Right ventricle myocardium inferior (tissue), 1 donor: Measurements from ENCODE around the gene PHPT1. TPM values are rescaled to one million over a fixed set of nuclear protein-coding genes. Genes with fewer than 3 reads are reported as not detected.

Source experiments
- ATAC-seq: fragments of 200-7000 bp; cut with Tn5 transposase; one replicate; pipeline ENCODE4 v1.9.1; 2020; ENCODE audit warnings: mild to moderate bottlenecking, moderate library complexity
- DNase-seq: peaks from one replicate; pipeline ENCODE4 v3.0.0; 2021; ENCODE audit errors: missing footprints
- intact Hi-C: fragments of 100-400 bp; cut with DNase I; formaldehyde crosslinking; loops from one replicate; pipeline ENCODE4 v1.11.0; 2022
- total RNA-seq: library from RNA; stranded (reverse); fragmentation: NEBNext Ultra II Directional; extraction: Animal tissue kit (Norgen Biotek cat#: 25700); gene quantifications from one replicate; pipeline ENCODE4 v1.2.1, GENCODE V29; 2021
- donor health status: DM: no; HTN: yes; CAD: no; lungs with severe emphysema.

PHPT1 gene
- total RNA-seq, 1 donor from 2014 or later = 358 TPM

DNA sequence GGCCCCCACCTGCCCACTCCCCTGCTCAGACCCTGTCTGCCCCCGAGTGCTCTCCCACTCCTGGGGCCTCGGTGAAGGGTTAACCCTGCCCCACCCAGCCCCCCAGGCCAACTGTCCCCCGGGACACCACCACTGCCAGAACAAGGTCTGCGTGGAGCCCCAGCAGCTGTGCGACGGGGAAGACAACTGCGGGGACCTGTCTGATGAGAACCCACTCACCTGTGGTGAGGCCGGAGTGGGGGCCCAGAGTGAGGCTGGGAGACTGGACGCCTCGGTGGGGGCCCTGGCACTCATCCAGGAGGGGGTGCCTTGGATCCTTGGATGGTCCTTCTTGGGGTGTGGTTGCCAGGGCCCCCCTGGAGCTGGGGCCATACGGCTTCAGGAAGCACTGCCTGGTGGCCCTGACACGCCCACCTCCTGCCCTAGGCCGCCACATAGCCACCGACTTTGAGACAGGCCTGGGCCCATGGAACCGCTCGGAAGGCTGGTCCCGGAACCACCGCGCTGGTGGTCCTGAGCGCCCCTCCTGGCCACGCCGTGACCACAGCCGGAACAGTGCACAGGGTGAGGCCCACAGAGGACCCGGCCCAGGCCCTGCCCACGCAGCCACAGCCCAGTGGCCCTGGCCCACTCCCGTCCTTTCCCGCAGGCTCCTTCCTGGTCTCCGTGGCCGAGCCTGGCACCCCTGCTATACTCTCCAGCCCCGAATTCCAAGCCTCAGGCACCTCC lies 5.1 kb downstream of the PHPT1 start:
- DNase-seq (no peak), ATAC-seq (no peak)
- intact Hi-C loops = no loop called here

DNA sequence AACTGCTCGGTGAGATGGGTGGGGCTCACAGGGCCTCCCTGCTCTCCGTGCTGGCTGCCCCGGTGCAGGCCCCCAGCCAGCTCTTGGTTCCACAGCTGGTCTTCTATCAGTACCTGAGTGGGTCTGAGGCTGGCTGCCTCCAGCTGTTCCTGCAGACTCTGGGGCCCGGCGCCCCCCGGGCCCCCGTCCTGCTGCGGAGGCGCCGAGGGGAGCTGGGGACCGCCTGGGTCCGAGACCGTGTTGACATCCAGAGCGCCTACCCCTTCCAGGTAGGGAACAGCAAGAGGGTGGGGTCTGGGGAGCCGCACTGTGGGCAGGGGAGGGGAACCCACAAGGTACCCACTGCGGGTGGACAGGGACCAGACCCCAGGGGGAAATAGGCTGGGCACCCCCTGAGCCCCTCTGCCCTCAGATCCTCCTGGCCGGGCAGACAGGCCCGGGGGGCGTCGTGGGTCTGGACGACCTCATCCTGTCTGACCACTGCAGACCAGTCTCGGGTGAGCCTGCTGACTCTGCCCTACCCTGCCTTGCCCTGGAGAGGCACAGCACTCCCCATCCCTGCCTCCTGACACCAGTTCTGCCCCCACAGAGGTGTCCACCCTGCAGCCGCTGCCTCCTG lies 5.7 kb downstream of the PHPT1 start:
- DNase-seq (no peak), ATAC-seq (no peak)
- intact Hi-C loops = no loop called here

GRCh38 chr9:136855461-136856078 lies 6.4 kb downstream of the PHPT1 start:
- no peak for ATAC-seq
- DNase-seq = no peak
- intact Hi-C loops = no loop called here

DNA sequence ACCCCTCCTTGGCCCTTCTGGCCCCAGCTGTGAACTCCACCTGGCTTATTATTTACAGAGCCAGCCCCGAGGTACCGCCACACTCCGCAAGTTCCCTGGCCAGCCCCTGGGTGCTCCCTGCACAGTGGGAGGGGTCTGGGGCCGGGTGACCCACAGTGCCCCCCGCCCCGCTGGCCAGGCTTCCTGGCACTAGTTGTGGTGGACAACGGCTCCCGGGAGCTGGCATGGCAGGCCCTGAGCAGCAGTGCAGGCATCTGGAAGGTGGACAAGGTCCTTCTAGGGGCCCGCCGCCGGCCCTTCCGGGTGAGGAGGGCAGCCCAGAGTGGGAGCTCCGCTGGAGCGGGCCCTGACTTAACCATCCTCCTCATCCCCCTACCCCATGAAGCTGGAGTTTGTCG lies 6.9 kb downstream of the PHPT1 start:
- ATAC-seq = no peak
- intact Hi-C loops = no loop called here
- no peak for DNase-seq

DNA sequence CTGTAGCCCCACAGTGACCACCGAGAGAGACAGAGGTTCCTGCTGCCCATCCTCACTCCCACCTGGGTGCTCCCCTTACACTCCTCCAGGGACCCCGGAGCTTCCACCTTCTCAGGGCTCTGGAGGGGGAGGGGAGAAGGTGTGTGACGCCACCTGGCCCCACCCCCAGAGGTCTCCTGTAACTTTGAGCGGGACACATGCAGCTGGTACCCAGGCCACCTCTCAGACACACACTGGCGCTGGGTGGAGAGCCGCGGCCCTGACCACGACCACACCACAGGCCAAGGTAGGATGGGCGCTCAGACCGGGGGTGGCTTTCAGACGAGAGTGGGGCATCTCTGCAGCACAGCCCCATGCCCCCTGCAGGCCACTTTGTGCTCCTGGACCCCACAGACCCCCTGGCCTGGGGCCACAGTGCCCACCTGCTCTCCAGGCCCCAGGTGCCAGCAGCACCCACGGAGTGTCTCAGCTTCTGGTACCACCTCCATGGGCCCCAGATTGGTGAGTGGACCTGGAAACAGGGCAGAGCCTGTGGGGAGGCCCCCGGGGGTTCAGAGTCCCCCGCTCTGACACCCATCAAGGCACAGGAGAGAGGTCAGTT lies 7.4 kb downstream of the PHPT1 start:
- DNase-seq (no peak), ATAC-seq (no peak)
- intact Hi-C loops = no loop called here

GRCh38 chr9:136857166-136857565 lies 8.0 kb downstream of the PHPT1 start:
- no peak for DNase-seq
- intact Hi-C loops = no loop called here
- no peak for ATAC-seq

DNA sequence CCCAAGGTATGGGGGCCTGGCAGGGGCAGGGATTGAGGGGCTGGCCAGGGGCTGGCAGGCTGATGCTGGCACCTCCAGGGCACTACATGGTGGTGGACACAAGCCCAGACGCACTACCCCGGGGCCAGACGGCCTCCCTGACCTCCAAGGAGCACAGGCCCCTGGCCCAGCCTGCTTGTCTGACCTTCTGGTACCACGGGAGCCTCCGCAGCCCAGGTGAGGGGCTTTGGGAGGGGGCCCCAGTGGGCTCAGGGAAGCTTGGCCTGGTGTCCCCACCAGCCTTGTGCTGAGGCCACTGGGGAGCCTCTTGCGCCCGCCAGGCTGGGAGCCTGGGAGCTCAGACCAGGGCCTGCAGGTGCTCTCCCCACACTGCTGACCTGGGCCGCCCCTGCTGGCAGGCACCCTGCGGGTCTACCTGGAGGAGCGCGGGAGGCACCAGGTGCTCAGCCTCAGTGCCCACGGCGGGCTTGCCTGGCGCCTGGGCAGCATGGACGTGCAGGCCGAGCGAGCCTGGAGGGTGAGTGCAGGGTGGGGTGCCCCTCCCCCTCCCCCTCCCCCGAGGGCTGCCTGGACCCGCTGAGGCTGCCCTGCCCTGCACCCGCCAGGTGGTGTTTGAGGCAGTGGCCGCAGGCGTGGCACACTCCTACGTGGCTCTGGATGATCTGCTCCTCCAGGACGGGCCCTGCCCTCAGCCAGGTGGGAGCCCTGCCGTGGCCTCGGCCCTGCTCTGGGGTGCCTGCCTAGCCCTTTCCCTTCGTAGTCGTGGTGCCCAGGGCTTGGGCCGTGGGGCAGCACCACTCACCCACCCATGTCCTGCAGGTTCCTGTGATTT lies 8.6 kb downstream of the PHPT1 start:
- ATAC-seq = no peak
- intact Hi-C loops = no loop called here
- no peak for DNase-seq

GRCh38 chr9:136858452-136858843 lies 9.2 kb downstream of the PHPT1 start:
- DNase-seq = no peak
- intact Hi-C loops = no loop called here
- ATAC-seq = no peak

DNA sequence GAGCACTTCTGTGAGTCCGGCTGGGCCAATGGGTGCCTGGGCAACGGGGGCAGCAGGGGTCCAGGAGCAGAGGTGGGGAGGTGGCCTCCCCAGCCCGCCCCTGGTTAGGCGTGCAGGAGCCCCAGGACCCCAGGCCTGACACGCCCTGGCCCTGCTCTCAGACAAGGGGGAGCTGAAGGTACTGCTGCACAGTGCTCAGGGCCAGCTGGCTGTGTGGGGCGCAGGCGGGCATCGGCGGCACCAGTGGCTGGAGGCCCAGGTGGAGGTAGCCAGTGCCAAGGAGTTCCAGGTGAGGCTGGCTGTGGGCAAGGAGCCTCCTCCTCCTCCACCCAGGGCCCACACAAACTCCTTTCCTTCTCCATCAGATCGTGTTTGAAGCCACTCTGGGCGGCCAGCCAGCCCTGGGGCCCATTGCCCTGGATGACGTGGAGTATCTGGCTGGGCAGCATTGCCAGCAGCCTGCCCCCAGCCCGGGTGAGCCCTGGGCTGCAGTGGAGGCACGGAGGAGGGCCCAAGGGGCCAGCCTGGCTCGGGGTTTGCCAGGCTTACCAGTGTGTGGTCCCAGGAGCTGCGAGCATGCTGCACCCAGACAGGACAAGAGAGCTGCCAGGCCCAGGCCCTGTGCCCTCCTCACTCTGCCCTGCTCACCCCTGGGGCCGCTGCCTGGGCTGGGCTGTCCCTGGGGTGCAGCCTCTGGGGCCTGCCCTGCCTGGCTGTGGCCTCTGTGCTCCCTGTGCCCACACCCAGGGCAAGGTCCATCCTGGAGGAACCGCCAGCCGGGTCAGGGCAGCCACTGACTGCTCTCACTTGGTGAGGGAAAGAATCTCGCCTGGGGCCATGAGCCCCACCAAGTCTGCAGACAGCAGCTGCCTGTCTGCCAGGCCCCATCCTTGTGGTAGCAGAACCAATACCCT lies 9.9 kb downstream of the PHPT1 start:
- ATAC-seq (peak; percentile 38), DNase-seq (no peak)
- intact Hi-C loops = no loop called here

DNA sequence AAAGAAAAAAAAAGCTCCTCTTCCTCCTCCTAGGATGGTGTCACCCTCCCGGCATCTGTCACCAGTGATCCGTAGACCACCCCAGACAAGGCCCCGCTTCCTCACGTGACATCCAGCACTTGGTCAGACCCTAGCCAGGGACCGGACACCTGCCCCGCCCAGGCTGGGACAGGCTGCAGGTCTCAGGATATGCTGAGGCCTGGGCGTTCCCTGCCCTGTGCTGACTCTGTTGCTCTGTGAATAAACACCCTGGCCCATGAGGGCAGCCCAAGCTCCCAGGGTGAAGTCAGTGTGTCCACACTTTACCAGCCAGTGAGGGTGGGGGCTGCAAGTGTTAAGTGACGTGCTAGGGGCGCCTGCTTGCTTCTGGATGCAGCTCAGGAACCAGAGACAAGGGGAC lies 11.3 kb downstream of the PHPT1 start:
- intact Hi-C loops = no loop called here
- ATAC-seq = no peak
- DNase-seq = no peak

DNA sequence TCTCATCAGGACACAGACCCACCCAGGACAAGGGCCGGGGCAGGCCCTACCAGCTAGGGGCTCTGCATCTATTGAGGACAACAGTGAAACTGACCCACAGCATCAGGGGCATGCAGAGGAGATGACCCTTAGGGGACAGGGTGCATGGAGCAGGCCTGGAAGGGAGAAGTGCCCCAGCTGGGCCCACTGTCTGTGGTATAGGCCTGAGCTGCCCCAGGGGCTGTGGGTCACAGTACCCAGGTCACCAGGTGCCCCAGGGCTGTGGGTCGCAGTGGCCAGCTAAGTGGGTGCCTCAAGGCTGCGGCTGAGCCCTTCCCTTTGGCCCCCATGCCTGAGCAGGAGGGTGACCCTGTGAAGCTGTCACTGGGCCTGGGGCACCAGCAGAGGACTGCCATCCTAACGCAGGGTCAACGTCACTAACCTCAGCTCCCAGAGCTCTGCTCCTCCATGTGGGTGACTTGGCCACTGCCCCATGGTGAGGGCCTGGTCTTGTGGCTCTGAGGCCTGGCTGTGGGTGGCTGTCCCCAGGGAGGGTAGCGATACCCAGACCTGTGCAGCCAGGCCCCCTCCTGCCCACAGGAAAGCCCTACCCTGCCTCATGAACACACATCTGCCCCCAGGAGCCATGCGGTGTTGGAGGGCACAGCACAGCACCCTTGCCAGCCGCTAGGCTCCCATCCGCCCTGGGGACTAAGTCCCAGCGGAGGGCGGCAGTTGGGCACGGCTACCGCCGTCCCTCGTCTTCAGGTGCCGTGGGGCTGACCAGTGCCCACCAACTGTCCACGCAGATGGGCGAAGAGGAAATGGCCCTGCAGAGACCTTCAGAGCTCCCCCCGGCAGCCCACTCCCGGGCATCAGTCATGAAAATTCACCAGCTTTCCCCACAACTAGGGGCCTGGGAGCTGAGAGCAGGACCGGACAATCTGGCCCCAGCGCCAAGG lies 12.0 kb downstream of the PHPT1 start:
- intact Hi-C loops = no loop called here

DNA sequence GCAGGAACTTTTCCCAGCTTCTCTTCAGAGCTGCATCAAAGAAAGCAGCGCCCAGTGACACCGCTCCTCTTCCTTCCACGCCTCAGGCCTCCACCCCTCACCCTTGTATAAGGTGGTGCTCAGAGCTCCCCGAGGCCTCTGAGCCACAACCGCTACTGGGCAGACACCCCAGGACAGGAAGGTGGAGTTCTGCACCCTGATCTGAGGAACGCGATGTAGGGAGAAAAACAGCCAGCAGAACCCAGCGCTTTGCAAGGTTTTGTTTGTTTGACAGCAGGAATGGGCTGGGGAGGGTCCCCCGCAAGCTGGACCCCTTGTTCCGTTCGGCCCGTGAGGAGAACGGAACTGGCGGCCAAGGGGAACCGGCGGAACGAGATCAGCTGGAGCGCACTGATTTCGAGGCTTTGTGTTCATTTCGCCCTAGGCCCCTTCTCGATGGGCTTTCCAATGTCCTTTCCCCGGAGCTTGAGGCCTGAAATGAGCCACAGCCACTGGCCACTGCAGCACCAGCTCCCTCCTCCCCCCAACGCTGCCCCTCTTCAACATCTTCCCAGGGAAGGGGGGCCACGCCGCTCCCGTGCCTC lies 12.8 kb downstream of the PHPT1 start:
- ATAC-seq (no peak), DNase-seq (no peak)
- intact Hi-C loops = no loop called here

More for the DNA sequence above, 12.0 kb downstream of the PHPT1 start:
- DNase-seq (no peak), ATAC-seq (no peak)

DNA sequence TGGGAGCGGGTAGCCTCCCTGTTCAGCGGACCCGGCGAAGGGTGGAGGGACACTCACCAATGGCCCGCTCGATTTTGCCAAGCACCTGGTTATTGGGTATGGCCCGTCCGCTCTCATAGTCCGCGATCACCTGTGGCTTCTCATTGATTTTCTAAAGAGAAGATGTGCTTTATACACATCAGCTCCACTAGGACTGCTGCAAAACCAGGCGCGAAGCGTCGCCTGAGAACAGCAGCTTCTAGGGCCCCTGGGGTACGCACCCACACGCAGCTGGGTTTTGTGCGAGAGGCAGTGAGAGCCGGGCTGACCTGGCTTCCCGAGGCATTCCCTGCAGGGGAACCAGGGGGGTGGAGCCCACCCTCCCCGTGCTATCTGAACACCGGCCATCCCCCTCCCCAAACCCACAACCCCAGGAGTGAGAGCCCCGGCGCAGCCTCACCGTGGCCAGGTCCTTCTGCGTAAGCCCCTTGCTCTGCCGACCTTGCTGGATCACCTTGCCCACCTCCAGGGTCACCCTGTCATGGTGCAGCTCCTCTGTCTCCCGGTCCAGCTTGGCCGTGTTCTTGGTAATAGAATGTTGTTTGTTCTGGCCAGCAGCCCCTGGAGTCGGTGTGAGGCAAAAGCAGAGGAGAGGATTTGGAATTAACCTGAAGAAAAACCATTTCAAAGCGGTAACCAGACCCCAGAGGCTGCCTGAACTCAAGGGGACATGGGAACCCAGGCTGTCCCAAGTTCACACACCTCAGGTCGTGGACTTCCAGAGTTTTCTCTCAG lies 13.8 kb downstream of the PHPT1 start:
- ATAC-seq (no peak), DNase-seq (no peak)
- intact Hi-C loops = no loop called here

DNA sequence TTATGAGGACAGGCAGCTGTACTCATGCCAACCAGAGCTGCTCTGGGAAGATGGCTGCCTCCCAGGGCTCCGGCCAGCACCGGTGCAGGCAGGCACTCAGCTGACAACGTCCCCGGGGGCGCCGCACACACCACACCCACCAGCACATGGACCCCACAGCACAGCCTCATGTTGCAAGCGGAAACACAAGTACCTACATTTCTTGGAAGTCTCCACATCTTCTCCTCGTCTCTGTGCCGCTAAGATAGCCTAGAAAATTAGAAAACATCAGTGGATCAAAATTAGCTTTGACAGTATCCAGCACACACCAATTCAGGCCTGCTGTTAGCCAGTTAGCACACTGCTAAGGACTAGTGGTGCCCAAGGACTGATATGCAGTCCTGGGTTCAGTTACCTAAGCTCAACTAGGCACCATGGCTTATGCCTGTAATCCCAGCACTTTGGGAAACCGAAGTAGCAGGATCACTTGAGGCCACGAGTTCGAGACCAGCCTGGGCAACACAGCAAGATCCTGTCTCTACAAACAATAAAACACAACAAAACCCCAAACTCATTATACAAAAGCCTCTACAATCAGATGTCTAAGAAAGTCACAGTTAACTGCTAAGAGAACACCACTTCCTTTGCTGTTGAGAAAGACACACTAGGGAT lies 14.5 kb downstream of the PHPT1 start:
- intact Hi-C loops = no loop called here
- no peak for ATAC-seq
- DNase-seq = no peak

GRCh38 chr9:136865041-136865767 lies 16.0 kb downstream of the PHPT1 start:
- no peak for DNase-seq
- no peak for ATAC-seq
- intact Hi-C loops = loop anchor here (5.0 kb wide), 1 partner anchor 77 kb away; the partner anchor contains the start of gene FBXW5
